ENCODE measurements around the gene KCNAB1.
A peak's percentile ranks its signal among the peaks of the same experiment; 100 is the strongest.
"Not testable (repeated sequence)": the region's sequence is repeated elsewhere in the genome, so short reads cannot be mapped to it uniquely, and the experiment has no call there.

The KCNAB1 gene

GRCh38 chr3:156548041-156548687 is 427.8 kb downstream of the KCNAB1 start:
- DNase-seq: no peak

GRCh38 chr3:156548902-156549301 is 428.5 kb downstream of the KCNAB1 start:
- no peak for DNase-seq

- DNase-seq: no peak
Measured at GRCh38 chr3:156551261-156551660, 430.9 kb downstream of the KCNAB1 start.

GRCh38 chr3:156551746-156552145 is 431.4 kb downstream of the KCNAB1 start:
- DNase-seq: no peak

- no peak for DNase-seq
Measured at GRCh38 chr3:156552973-156553372, 432.6 kb downstream of the KCNAB1 start.

- no peak for DNase-seq
Measured at GRCh38 chr3:156553705-156554356, 433.5 kb downstream of the KCNAB1 start.

- DNase-seq: no peak
Measured at GRCh38 chr3:156554515-156554841, 434.1 kb downstream of the KCNAB1 start.

- peak; percentile 98 to 99 for DNase-seq
Measured at GRCh38 chr3:156554842-156555687, 434.7 kb downstream of the KCNAB1 start, which contains the start of gene SSR3. TSS of gene SSR3 (minus strand) at chr3:156555117. CDS start at chr3:156555089, 28 bp downstream.

GRCh38 chr3:156558389-156558788 is 438.0 kb downstream of the KCNAB1 start:
- no peak for DNase-seq

GRCh38 chr3:156559321-156559720 is 438.9 kb downstream of the KCNAB1 start:
- DNase-seq: no peak

GRCh38 chr3:156561533-156561932 is 441.2 kb downstream of the KCNAB1 start:
- no peak for DNase-seq

- DNase-seq: not testable (repeated sequence)
Measured at GRCh38 chr3:156562486-156562885, 442.1 kb downstream of the KCNAB1 start.

GRCh38 chr3:156563900-156564682 is 443.7 kb downstream of the KCNAB1 start:
- no peak for DNase-seq

GRCh38 chr3:156569016-156569415 is 448.6 kb downstream of the KCNAB1 start:
- not testable (repeated sequence) for DNase-seq

- not testable (repeated sequence) for DNase-seq
Measured at GRCh38 chr3:156569881-156570280, 449.5 kb downstream of the KCNAB1 start.

GRCh38 chr3:156575641-156576040 is 455.3 kb downstream of the KCNAB1 start:
- DNase-seq: no peak

GRCh38 chr3:156576051-156576450 is 455.7 kb downstream of the KCNAB1 start:
- DNase-seq: no peak

GRCh38 chr3:156576651-156577348 is 456.4 kb downstream of the KCNAB1 start:
- no peak for DNase-seq

GRCh38 chr3:156577736-156578135 is 457.4 kb downstream of the KCNAB1 start:
- DNase-seq: no peak

- no peak for DNase-seq
Measured at GRCh38 chr3:156579427-156579851, 459.1 kb downstream of the KCNAB1 start.

GRCh38 chr3:156581033-156581432 is 460.7 kb downstream of the KCNAB1 start:
- DNase-seq: no peak

GRCh38 chr3:156581954-156582353 is 461.6 kb downstream of the KCNAB1 start:
- DNase-seq: no peak
